ENCODE measurements around the gene KRT82.

KRT82 gene

GRCh38 chr12:52363111-52363679, 42.9 kb downstream of the KRT82 start:
- H3K4me1 ChIP-seq (ENCODE audit: control insufficient read depth in 1 of 2, insufficient read depth in 2 of 2, low read length in 2 of 2) = no peaks in the 10 kb centered on the region
- H3K9me3 ChIP-seq (ENCODE audit: control insufficient read depth in 1 of 2, low read length in 2 of 2) = no peaks in the 10 kb centered on the region
- H3K36me3 ChIP-seq (ENCODE audit: control insufficient read depth in 1 of 2, insufficient read depth in 2 of 2, low read length in 2 of 2) = no peaks in the 10 kb centered on the region
- H3K4me3 ChIP-seq (ENCODE audit: low read depth in 1 of 2, low read length in 2 of 2) = no peak overlapping the region
- no peaks in the 10 kb centered on the region for H3K27me3 ChIP-seq (ENCODE audit: low read depth, low read length)
- H3K27ac ChIP-seq (ENCODE audit: low read length) = no peak overlapping the region

- H3K27me3 ChIP-seq (ENCODE audit: low read depth, low read length) = no peaks in the 10 kb centered on the region
- H3K4me3 ChIP-seq (ENCODE audit: low read depth in 1 of 2, low read length in 2 of 2) = no peak overlapping the region
- H3K9me3 ChIP-seq (ENCODE audit: control insufficient read depth in 1 of 2, low read length in 2 of 2) = no peaks in the 10 kb centered on the region
- H3K27ac ChIP-seq (ENCODE audit: low read length) = no peak overlapping the region
- H3K4me1 ChIP-seq (ENCODE audit: control insufficient read depth in 1 of 2, insufficient read depth in 2 of 2, low read length in 2 of 2) = no peaks in the 10 kb centered on the region
- no peaks in the 10 kb centered on the region for H3K36me3 ChIP-seq (ENCODE audit: control insufficient read depth in 1 of 2, insufficient read depth in 2 of 2, low read length in 2 of 2)
These were observed 43.9 kb downstream of the KRT82 start for GRCh38 chr12:52362118-52362726.

GRCh38 chr12:52361553-52361952, 44.6 kb downstream of the KRT82 start:
- H3K4me1 ChIP-seq (ENCODE audit: control insufficient read depth in 1 of 2, insufficient read depth in 2 of 2, low read length in 2 of 2) = no peaks in the 10 kb centered on the region
- H3K9me3 ChIP-seq (ENCODE audit: control insufficient read depth in 1 of 2, low read length in 2 of 2) = no peaks in the 10 kb centered on the region
- no peak overlapping the region for H3K27ac ChIP-seq (ENCODE audit: low read length)
- no peaks in the 10 kb centered on the region for H3K27me3 ChIP-seq (ENCODE audit: low read depth, low read length)
- H3K36me3 ChIP-seq (ENCODE audit: control insufficient read depth in 1 of 2, insufficient read depth in 2 of 2, low read length in 2 of 2) = no peaks in the 10 kb centered on the region
- H3K4me3 ChIP-seq (ENCODE audit: low read depth in 1 of 2, low read length in 2 of 2) = no peak overlapping the region

- Histone ChIP-seq H3K9me3 (ENCODE audit: control insufficient read depth in 1 of 2, low read length in 2 of 2) (no peaks in the 10 kb centered on the region), H3K4me1 (ENCODE audit: control insufficient read depth in 1 of 2, insufficient read depth in 2 of 2, low read length in 2 of 2) (no peaks in the 10 kb centered on the region), H3K27ac (ENCODE audit: low read length) (no peak overlapping the region), H3K27me3 (ENCODE audit: low read depth, low read length) (no peaks in the 10 kb centered on the region), H3K36me3 (ENCODE audit: control insufficient read depth in 1 of 2, insufficient read depth in 2 of 2, low read length in 2 of 2) (no peaks in the 10 kb centered on the region), H3K4me3 (ENCODE audit: low read depth in 1 of 2, low read length in 2 of 2) (no peak overlapping the region)
These were observed 45.4 kb downstream of the KRT82 start for GRCh38 chr12:52360663-52361271.

GRCh38 chr12:52360106-52360662, 46.0 kb downstream of the KRT82 start:
- Histone ChIP-seq H3K9me3 (ENCODE audit: control insufficient read depth in 1 of 2, low read length in 2 of 2) (no peaks in the 10 kb centered on the region), H3K4me1 (ENCODE audit: control insufficient read depth in 1 of 2, insufficient read depth in 2 of 2, low read length in 2 of 2) (no peaks in the 10 kb centered on the region), H3K27ac (ENCODE audit: low read length) (no peak overlapping the region), H3K27me3 (ENCODE audit: low read depth, low read length) (no peaks in the 10 kb centered on the region), H3K36me3 (ENCODE audit: control insufficient read depth in 1 of 2, insufficient read depth in 2 of 2, low read length in 2 of 2) (no peaks in the 10 kb centered on the region), H3K4me3 (ENCODE audit: low read depth in 1 of 2, low read length in 2 of 2) (no peak overlapping the region)

GRCh38 chr12:52359621-52360061, 46.5 kb downstream of the KRT82 start:
- H3K27ac ChIP-seq (ENCODE audit: low read length) = no peak overlapping the region
- no peaks in the 10 kb centered on the region for H3K9me3 ChIP-seq (ENCODE audit: control insufficient read depth in 1 of 2, low read length in 2 of 2)
- H3K4me1 ChIP-seq (ENCODE audit: control insufficient read depth in 1 of 2, insufficient read depth in 2 of 2, low read length in 2 of 2) = no peaks in the 10 kb centered on the region
- H3K36me3 ChIP-seq (ENCODE audit: control insufficient read depth in 1 of 2, insufficient read depth in 2 of 2, low read length in 2 of 2) = no peaks in the 10 kb centered on the region
- no peaks in the 10 kb centered on the region for H3K27me3 ChIP-seq (ENCODE audit: low read depth, low read length)
- no peak overlapping the region for H3K4me3 ChIP-seq (ENCODE audit: low read depth in 1 of 2, low read length in 2 of 2)

GRCh38 chr12:52358575-52359350, 47.4 kb downstream of the KRT82 start:
- Histone ChIP-seq H3K36me3 (ENCODE audit: control insufficient read depth in 1 of 2, insufficient read depth in 2 of 2, low read length in 2 of 2) (no peaks in the 10 kb centered on the region), H3K4me3 (ENCODE audit: low read depth in 1 of 2, low read length in 2 of 2) (no peak overlapping the region), H3K27ac (ENCODE audit: low read length) (no peak overlapping the region), H3K27me3 (ENCODE audit: low read depth, low read length) (no peaks in the 10 kb centered on the region), H3K9me3 (ENCODE audit: control insufficient read depth in 1 of 2, low read length in 2 of 2) (no peaks in the 10 kb centered on the region), H3K4me1 (ENCODE audit: control insufficient read depth in 1 of 2, insufficient read depth in 2 of 2, low read length in 2 of 2) (no peaks in the 10 kb centered on the region)

- Histone ChIP-seq H3K4me3 (ENCODE audit: low read depth in 1 of 2, low read length in 2 of 2) (no peak overlapping the region), H3K27ac (ENCODE audit: low read length) (no peak overlapping the region), H3K27me3 (ENCODE audit: low read depth, low read length) (no peaks in the 10 kb centered on the region), H3K36me3 (ENCODE audit: control insufficient read depth in 1 of 2, insufficient read depth in 2 of 2, low read length in 2 of 2) (no peaks in the 10 kb centered on the region), H3K4me1 (ENCODE audit: control insufficient read depth in 1 of 2, insufficient read depth in 2 of 2, low read length in 2 of 2) (no peaks in the 10 kb centered on the region), H3K9me3 (ENCODE audit: control insufficient read depth in 1 of 2, low read length in 2 of 2) (no peaks in the 10 kb centered on the region)
These were observed 49.2 kb downstream of the KRT82 start for GRCh38 chr12:52356762-52357580.

GRCh38 chr12:52356031-52356761, 49.9 kb downstream of the KRT82 start:
- Histone ChIP-seq H3K27me3 (ENCODE audit: low read depth, low read length) (no peaks in the 10 kb centered on the region), H3K4me3 (ENCODE audit: low read depth in 1 of 2, low read length in 2 of 2) (no peak overlapping the region), H3K27ac (ENCODE audit: low read length) (no peak overlapping the region), H3K36me3 (ENCODE audit: control insufficient read depth in 1 of 2, insufficient read depth in 2 of 2, low read length in 2 of 2) (no peaks in the 10 kb centered on the region), H3K9me3 (ENCODE audit: control insufficient read depth in 1 of 2, low read length in 2 of 2) (no peaks in the 10 kb centered on the region), H3K4me1 (ENCODE audit: control insufficient read depth in 1 of 2, insufficient read depth in 2 of 2, low read length in 2 of 2) (no peaks in the 10 kb centered on the region)

GRCh38 chr12:52355176-52355575, 51.0 kb downstream of the KRT82 start:
- Histone ChIP-seq H3K4me3 (ENCODE audit: low read depth in 1 of 2, low read length in 2 of 2) (no peak overlapping the region), H3K36me3 (ENCODE audit: control insufficient read depth in 1 of 2, insufficient read depth in 2 of 2, low read length in 2 of 2) (no peaks in the 10 kb centered on the region), H3K27me3 (ENCODE audit: low read depth, low read length) (no peaks in the 10 kb centered on the region)

More at GRCh38 chr12:52355176-52355575, 51.0 kb downstream of the KRT82 start:
- Histone ChIP-seq H3K4me1 (ENCODE audit: control insufficient read depth in 1 of 2, insufficient read depth in 2 of 2, low read length in 2 of 2) (no peaks in the 10 kb centered on the region), H3K27ac (ENCODE audit: low read length) (no peak overlapping the region), H3K9me3 (ENCODE audit: control insufficient read depth in 1 of 2, low read length in 2 of 2) (no peaks in the 10 kb centered on the region)

Measured in muscle layer of duodenum (tissue), 2 donors.